ENCODE results near the gene SLMAP.
"Not testable (repeated sequence)": the region's sequence is repeated elsewhere in the genome, so short reads cannot be mapped to it uniquely, and the experiment has no call there.

SLMAP gene

DNA sequence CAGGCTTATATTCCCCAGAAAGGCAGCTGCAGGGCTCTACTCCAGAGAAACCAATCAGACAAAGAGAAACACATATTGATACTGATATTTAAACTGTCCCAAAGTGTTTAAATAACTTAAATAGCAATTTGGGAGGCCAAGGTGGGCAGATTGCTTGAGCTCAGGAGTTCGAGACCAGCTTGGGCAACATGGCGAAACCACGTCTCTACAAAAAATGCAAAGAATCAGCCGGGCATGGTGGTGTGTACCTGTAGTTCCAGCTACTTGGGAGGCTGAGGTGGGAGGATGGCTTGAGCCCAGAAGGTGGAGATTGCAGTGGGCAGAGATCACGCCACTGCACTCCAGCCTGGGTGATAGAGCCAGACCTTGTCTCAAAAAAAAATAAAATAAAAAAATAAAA lies 128.3 kb downstream of the SLMAP start:
- H3K4me3 Mint-ChIP-seq; H3K27ac Mint-ChIP-seq; H3K27me3 Mint-ChIP-seq (ENCODE audit: low read depth); H3K4me1 Mint-ChIP-seq (ENCODE audit: low read depth); H3K9me3 Mint-ChIP-seq; DNase-seq (ENCODE audit: low spot score): not testable (repeated sequence)
- peaks cover 15% of the 10 kb centered on the region for H3K36me3 Mint-ChIP-seq (ENCODE audit: low read depth)

DNA sequence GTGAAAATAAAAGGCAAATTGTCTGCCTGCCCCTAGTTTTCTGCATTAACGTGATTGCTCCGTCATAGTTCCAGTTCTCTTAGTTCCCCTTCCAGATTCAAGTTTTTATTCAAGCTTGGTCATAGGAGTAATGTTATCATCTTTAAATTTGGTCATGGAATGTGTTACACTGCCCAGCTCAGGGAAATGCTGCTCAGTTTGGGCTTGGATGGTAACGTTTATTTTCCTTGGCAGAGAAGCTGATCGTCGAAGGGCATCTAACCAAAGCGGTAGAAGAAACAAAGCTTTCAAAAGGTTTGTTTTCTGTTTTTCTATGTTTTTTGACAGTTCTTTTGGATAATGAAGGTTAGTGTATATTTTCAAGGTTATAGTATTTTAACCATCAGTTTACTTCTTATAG lies 133.7 kb downstream of the SLMAP start:
- H3K4me1 Mint-ChIP-seq (ENCODE audit: low read depth), result no peaks in the 10 kb centered on the region
- no peak overlapping the region for H3K27ac Mint-ChIP-seq
- H3K4me3 Mint-ChIP-seq, result no peak overlapping the region
- peaks cover 14% of the 10 kb centered on the region for H3K36me3 Mint-ChIP-seq (ENCODE audit: low read depth)
- H3K27me3 Mint-ChIP-seq (ENCODE audit: low read depth), result no peaks in the 10 kb centered on the region
- H3K9me3 Mint-ChIP-seq, result no peaks in the 10 kb centered on the region
- no peak for DNase-seq (ENCODE audit: low spot score)

- H3K4me3 Mint-ChIP-seq, result no peak overlapping the region
- no peak for DNase-seq (ENCODE audit: low spot score)
These were observed 134.8 kb downstream of the SLMAP start for GRCh38 chr3:57890874-57891273.

GRCh38 chr3:57892423-57892822 lies 136.3 kb downstream of the SLMAP start:
- Mint-ChIP-seq H3K27ac (no peak overlapping the region), H3K4me1 (ENCODE audit: low read depth) (no peaks in the 10 kb centered on the region), H3K9me3 (no peaks in the 10 kb centered on the region), H3K27me3 (ENCODE audit: low read depth) (no peaks in the 10 kb centered on the region), H3K4me3 (no peak overlapping the region), H3K36me3 (ENCODE audit: low read depth) (peaks cover 8% of the 10 kb centered on the region)
- no peak for DNase-seq (ENCODE audit: low spot score)

More at GRCh38 chr3:57890874-57891273, 134.8 kb downstream of the SLMAP start:
- peaks cover 14% of the 10 kb centered on the region for H3K36me3 Mint-ChIP-seq (ENCODE audit: low read depth)
- H3K27me3 Mint-ChIP-seq (ENCODE audit: low read depth), result no peaks in the 10 kb centered on the region
- no peaks in the 10 kb centered on the region for H3K9me3 Mint-ChIP-seq
- no peak overlapping the region for H3K27ac Mint-ChIP-seq
- no peaks in the 10 kb centered on the region for H3K4me1 Mint-ChIP-seq (ENCODE audit: low read depth)

DNA sequence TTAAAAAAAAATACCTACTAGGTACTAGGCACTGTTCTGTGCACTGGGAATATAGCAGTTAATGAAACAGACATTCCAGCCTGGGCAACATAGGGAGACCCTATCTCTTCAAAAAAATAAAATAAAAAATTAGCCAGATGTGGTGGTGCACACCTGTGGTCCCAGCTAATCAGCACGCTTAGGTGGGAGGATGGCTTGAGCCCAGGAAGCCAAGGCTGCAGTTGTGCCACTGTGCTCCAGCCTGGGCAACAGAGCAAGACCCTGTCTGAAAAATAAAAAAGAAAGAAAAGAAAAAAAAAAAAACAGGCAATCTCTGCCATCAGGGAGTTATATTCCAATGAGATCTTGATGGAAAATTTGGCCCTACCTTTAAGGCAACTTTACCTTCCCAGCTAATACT lies 137.0 kb downstream of the SLMAP start:
- Mint-ChIP-seq H3K9me3 (no peaks in the 10 kb centered on the region), H3K4me1 (ENCODE audit: low read depth) (no peaks in the 10 kb centered on the region), H3K27me3 (ENCODE audit: low read depth) (no peaks in the 10 kb centered on the region), H3K36me3 (ENCODE audit: low read depth) (peaks cover 8% of the 10 kb centered on the region), H3K27ac (no peak overlapping the region), H3K4me3 (no peak overlapping the region)
- no peak for DNase-seq (ENCODE audit: low spot score)

DNA sequence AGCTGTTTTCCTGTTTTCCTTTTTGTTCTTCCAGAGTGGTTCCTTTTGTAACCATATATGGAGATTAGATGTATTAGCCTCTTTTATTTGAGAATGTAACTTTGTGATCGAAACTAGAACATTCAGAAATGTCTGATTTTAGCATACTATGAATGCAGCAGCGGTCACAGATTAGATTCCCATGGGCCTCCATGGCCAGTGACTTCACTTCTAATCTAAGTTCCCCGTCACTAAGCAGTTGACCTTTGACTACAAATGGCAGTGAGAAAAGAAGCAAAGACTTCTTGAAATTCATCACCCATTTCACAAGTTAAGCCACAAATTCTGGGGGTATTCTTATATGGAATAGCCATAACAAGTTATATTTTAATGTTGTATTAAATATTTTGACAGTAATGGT lies 137.6 kb downstream of the SLMAP start:
- DNase-seq (ENCODE audit: low spot score), result no peak
- no peak overlapping the region for H3K4me3 Mint-ChIP-seq
- no peaks in the 10 kb centered on the region for H3K27me3 Mint-ChIP-seq (ENCODE audit: low read depth)
- H3K36me3 Mint-ChIP-seq (ENCODE audit: low read depth), result peaks cover 8% of the 10 kb centered on the region
- H3K9me3 Mint-ChIP-seq, result no peaks in the 10 kb centered on the region
- no peak overlapping the region for H3K27ac Mint-ChIP-seq
- H3K4me1 Mint-ChIP-seq (ENCODE audit: low read depth), result no peaks in the 10 kb centered on the region

DNA sequence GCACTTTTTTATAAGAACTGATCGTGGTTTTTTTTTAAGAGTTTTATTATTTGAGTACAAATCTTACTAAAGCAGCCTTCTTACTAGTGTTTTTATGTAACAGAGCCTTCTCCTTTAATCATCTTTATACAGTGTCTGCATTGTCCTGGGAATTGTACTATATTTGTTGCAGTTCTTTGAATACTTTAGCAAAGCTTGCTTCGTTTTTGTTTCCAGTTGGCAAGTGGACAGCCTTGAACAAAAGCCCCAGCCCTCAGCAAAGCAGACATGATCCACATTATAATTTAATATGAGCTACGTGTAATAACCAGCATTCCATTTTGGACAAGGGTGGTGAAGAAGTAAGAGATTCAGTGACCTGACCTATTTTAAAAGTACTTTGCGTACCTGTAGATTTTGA lies 139.9 kb downstream of the SLMAP start:
- Mint-ChIP-seq H3K27ac (no peak overlapping the region), H3K27me3 (ENCODE audit: low read depth) (no peaks in the 10 kb centered on the region), H3K4me3 (no peak overlapping the region), H3K36me3 (ENCODE audit: low read depth) (peaks cover 14% of the 10 kb centered on the region), H3K4me1 (ENCODE audit: low read depth) (no peaks in the 10 kb centered on the region), H3K9me3 (no peaks in the 10 kb centered on the region)
- no peak for DNase-seq (ENCODE audit: low spot score)

DNA sequence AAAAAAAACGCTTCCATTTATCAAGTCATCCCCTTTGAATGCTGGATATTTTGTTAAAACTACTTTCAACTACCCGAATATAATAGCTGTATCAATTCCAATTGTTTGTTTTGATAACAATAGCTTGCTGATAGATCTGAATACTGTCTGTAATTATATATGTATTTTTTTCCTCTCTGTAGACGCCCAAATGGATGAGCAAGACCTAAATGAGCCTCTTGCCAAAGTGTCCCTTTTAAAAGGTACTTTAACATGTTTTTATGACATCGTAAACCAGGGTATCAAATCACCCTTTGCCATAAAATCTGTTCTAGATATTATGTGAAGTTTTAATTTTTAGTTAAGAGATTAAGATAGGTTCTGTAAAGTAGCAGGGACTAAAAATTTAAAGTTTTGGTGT lies 140.6 kb downstream of the SLMAP start:
- Mint-ChIP-seq H3K4me3 (no peak overlapping the region), H3K9me3 (no peaks in the 10 kb centered on the region), H3K27me3 (ENCODE audit: low read depth) (no peaks in the 10 kb centered on the region), H3K36me3 (ENCODE audit: low read depth) (peaks cover 17% of the 10 kb centered on the region), H3K27ac (no peak overlapping the region), H3K4me1 (ENCODE audit: low read depth) (no peaks in the 10 kb centered on the region)
- no peak for DNase-seq (ENCODE audit: low spot score)

DNA sequence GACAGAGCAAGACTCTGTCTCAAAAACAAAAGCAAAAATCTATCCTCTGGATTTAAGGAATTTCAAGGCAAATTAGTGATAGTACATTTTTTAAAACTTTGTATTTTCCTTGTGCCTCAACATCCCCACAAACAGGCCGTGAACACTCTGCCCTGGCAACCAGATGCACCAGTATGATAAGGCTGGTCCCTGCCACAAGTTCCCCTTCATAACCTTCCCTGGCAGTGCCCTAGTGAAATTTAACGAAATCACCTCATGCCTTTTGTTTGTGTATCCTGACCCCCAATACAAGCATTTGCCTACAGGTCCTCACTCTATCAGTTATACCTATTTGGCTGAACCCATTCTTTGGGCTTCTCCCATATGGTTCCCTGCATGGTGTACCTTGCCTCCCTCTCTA lies 144.7 kb downstream of the SLMAP start:
- Mint-ChIP-seq H3K4me3 (no peak overlapping the region), H3K36me3 (ENCODE audit: low read depth) (peaks cover 25% of the 10 kb centered on the region), H3K27me3 (ENCODE audit: low read depth) (no peaks in the 10 kb centered on the region), H3K4me1 (ENCODE audit: low read depth) (no peaks in the 10 kb centered on the region), H3K27ac (no peak overlapping the region), H3K9me3 (no peaks in the 10 kb centered on the region)
- DNase-seq (ENCODE audit: low spot score), result no peak

GRCh38 chr3:57903124-57903890 lies 147.2 kb downstream of the SLMAP start:
- H3K4me1 Mint-ChIP-seq (ENCODE audit: low read depth), result no peaks in the 10 kb centered on the region
- peaks cover 23% of the 10 kb centered on the region for H3K36me3 Mint-ChIP-seq (ENCODE audit: low read depth)
- H3K27ac Mint-ChIP-seq, result no peak overlapping the region
- no peaks in the 10 kb centered on the region for H3K27me3 Mint-ChIP-seq (ENCODE audit: low read depth)
- DNase-seq (ENCODE audit: low spot score), result no peak
- no peak overlapping the region for H3K4me3 Mint-ChIP-seq
- no peaks in the 10 kb centered on the region for H3K9me3 Mint-ChIP-seq

DNA sequence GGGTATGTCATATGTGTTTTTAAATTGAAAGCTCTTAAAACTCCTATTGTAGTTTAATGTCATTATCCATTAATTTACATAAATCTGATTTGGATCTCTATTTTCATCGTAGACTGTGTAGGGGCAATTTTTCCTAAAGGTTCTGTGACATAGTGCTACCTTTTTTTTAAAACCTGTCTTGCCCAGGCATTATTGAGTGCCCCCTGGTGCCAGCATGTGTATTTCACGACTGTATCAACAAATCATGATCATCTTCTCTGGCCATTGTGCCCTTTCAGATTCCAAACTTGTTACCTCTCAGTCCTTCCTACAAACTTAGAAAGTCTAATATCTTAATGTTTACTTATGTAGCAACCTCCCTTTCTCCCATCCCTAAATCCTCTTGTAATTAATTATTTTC lies 154.9 kb downstream of the SLMAP start:
- Mint-ChIP-seq H3K27me3 (ENCODE audit: low read depth) (no peaks in the 10 kb centered on the region), H3K9me3 (no peaks in the 10 kb centered on the region), H3K36me3 (ENCODE audit: low read depth) (peaks cover 30% of the 10 kb centered on the region), H3K4me1 (ENCODE audit: low read depth) (no peaks in the 10 kb centered on the region), H3K27ac (no peak overlapping the region), H3K4me3 (no peak overlapping the region)
- no peak for DNase-seq (ENCODE audit: low spot score)

DNA sequence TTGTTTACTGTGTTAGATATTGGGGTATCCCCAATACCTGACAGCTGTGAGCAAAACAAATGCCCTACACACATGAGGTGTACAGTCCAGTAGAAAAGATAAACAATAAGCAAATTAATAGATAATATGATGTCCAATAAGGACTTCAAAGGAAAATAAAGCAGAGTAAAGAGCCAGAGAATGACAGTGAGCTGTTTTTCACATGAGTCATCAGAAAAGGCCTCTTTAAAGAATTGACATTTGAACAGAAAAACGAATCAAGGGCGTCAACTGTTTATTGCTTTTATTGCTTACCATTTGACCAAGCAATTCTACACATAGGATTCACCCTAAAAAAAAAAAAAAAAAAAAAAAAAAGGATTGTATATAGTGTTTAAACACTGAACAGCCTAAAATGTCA lies 155.5 kb downstream of the SLMAP start:
- peaks cover 36% of the 10 kb centered on the region for H3K36me3 Mint-ChIP-seq (ENCODE audit: low read depth)
- H3K4me1 Mint-ChIP-seq (ENCODE audit: low read depth), result no peaks in the 10 kb centered on the region
- no peak overlapping the region for H3K27ac Mint-ChIP-seq
- H3K9me3 Mint-ChIP-seq, result no peaks in the 10 kb centered on the region
- H3K27me3 Mint-ChIP-seq (ENCODE audit: low read depth), result no peaks in the 10 kb centered on the region
- no peak overlapping the region for H3K4me3 Mint-ChIP-seq
- no peak for DNase-seq (ENCODE audit: low spot score)

- H3K9me3 Mint-ChIP-seq, result no peaks in the 10 kb centered on the region
- DNase-seq (ENCODE audit: low spot score), result no peak
- peaks cover 35% of the 10 kb centered on the region for H3K36me3 Mint-ChIP-seq (ENCODE audit: low read depth)
- no peaks in the 10 kb centered on the region for H3K27me3 Mint-ChIP-seq (ENCODE audit: low read depth)
- no peaks in the 10 kb centered on the region for H3K4me1 Mint-ChIP-seq (ENCODE audit: low read depth)
- H3K27ac Mint-ChIP-seq, result no peak overlapping the region
- H3K4me3 Mint-ChIP-seq, result no peak overlapping the region
These were observed 161.5 kb downstream of the SLMAP start for GRCh38 chr3:57917601-57918000.

DNA sequence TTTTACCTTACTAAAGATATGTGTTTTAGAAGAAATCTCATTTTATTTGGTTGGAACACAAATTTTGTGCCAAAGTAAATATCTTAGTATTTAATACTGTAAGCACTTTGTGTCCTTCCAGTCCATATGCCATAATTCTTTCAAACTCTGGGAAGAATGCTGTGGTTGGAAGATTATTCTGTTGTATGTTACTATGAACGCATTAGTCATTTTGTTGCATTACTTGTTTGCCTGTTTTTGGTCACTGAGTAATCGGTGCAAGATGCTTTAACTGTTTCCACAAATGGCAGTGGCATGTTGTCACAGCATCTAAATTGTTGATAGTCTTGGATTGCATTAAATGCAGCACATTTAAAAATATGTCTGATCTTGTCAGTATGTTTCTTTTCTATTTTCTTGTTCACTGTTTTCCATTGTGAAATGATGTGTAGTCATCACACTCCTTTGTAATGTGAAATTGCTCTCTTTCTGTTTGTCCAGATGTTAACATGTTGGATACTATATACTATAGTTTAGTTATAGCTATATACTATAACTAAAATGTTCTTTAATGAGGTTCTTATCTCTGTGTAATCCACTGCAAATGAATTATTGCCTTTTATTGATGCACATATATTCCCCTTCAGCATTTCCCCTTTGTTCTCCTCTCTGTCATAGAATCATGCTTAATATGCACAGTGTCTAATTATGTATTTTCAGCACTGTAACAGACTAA lies 162.2 kb downstream of the SLMAP start:
- Mint-ChIP-seq H3K4me1 (ENCODE audit: low read depth) (no peaks in the 10 kb centered on the region), H3K36me3 (ENCODE audit: low read depth) (peaks cover 41% of the 10 kb centered on the region), H3K27me3 (ENCODE audit: low read depth) (no peaks in the 10 kb centered on the region), H3K9me3 (no peaks in the 10 kb centered on the region), H3K27ac (no peak overlapping the region), H3K4me3 (no peak overlapping the region)
- DNase-seq (ENCODE audit: low spot score), result no peak

DNA sequence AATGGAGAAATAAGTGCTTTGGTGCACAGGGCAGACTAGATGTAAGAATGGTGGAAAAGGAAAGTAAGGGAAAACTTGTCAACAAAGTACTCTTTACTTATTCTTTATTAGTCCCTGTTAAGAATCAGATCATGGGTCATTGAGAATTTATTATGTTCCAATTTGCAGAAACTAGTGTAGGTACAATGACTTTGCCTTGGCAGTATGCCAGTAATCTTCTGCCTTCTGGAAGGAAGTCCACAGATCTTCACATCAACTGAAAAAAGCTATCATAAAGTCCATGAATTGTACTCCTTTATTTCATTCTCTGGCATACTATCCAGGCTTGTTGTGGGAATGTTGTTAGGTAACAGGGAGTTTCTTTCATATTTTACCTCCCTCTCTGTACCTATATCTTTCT lies 163.9 kb downstream of the SLMAP start:
- Mint-ChIP-seq H3K9me3 (no peaks in the 10 kb centered on the region), H3K4me1 (ENCODE audit: low read depth) (no peaks in the 10 kb centered on the region), H3K36me3 (ENCODE audit: low read depth) (peaks cover 38% of the 10 kb centered on the region), H3K27ac (no peak overlapping the region), H3K27me3 (ENCODE audit: low read depth) (no peaks in the 10 kb centered on the region), H3K4me3 (no peak overlapping the region)
- no peak for DNase-seq (ENCODE audit: low spot score)
